HG03575 (cell line): Measurements from ENCODE around the gene POLR3C.

Experiments used
- ATAC-seq: cut with Tn5 transposase; IDR thresholded peaks from one replicate; pipeline ENCODE4 v1.9.1; 2021; ENCODE audit not compliant: unreplicated experiment, insufficient number of reproducible peaks, low FRiP score; ENCODE audit errors: extremely low read depth

POLR3C gene

DNA sequence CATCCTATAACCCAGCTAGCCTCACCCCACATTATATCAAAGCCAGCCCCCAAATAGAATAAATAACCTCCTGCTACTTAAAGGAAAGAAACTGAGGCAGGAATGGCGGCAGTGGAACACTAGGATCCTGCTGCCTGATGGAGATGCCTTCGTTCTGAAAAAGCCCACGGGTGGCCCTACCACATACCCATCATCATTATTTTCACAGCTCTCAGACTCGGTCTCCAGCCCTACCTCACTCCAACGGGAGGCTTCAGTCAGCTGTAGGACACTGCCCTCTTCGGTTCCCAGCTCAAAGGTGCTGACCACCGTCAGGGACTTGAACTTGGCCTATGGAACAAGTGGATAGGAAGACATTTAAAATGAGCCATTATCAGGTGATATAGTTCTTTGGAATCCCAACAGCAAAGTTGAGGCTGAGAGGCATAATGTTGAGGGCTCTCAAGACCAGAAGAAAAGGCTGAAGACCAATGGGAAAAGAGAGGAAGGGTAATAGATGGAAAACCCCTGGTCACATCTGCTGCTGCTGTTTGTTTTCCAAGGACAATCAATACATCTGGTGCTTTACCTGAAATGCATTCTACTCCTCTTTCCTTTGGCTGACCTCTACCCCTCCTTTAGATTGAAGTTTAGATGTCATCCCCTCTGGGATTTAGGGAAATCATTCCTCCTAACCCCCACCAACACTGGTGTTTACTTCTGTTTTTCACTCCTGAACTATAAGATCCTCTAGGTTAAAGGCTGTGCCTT lies 69.5 kb downstream of the POLR3C start:
- ATAC-seq = no peak
